IMR-90 (cell line): Measurements from ENCODE around the gene CEP128. TPM values are rescaled to one million over a fixed set of nuclear protein-coding genes. Genes with fewer than 3 reads are reported as not detected.

ENCODE experiments used
- ATAC-seq: fragments of 200-7000 bp; cut with Tn5 transposase; 2 replicates; pipeline ENCODE4 v1.9.1; 2020; ENCODE audit warnings: low read depth, mild to moderate bottlenecking, moderate library complexity
- BruUV-seq: library from RNA; stranded (reverse); fragments of 400-500 nt; replicated peaks from 2 replicates; lab custom pipeline; 2021; lab: Mats Ljungman, UMichigan
- CTCF ChIA-PET: fragments of 300-600 bp; formaldehyde crosslinking; extraction: SDS; loops from one replicate; lab custom pipeline; 2021; ENCODE audit warnings: antibody characterized with exemption; lab: Yijun Ruan, JAX
- POLR2A ChIA-PET: fragments of 300-600 bp; sonication (Branson Sonifier 250); formaldehyde crosslinking; loops from one replicate; lab custom pipeline; 2022; ENCODE audit warnings: antibody characterized with exemption; ENCODE audit not compliant: unreplicated experiment; lab: Charles Lee
- DNase-seq: peaks from one replicate; pipeline ENCODE4 v3.0.0; 2013
- H2AFZ ChIP-seq: replicated peaks from 2 replicates; pipeline ENCODE3; 2013; ENCODE audit warnings: low read length, mild to moderate bottlenecking; ENCODE audit not compliant: poor library complexity
- H2AK5ac ChIP-seq: 2 replicates; pipeline ENCODE4 v1.6.1; 2013; ENCODE audit warnings: low read depth, low read length, inconsistent platforms
- H2AK9ac ChIP-seq: replicated peaks from 2 replicates; pipeline ENCODE3; 2013; ENCODE audit warnings: mild to moderate bottlenecking, low read depth, low read length, moderate library complexity; ENCODE audit not compliant: poor library complexity
- H2BK120ac ChIP-seq: 2 replicates; pipeline ENCODE4 v1.6.1; 2013; ENCODE audit warnings: low read depth, low read length, inconsistent platforms
- H2BK15ac ChIP-seq: 3 replicates; pipeline ENCODE4 v1.6.1; 2013; ENCODE audit warnings: low read depth, low read length, inconsistent platforms
- H2BK20ac ChIP-seq: 2 replicates; pipeline ENCODE4 v1.6.1; 2013; ENCODE audit warnings: low read depth, mild to moderate bottlenecking, inconsistent platforms, low read length, moderate library complexity
- H2BK5ac ChIP-seq: 2 replicates; pipeline ENCODE4 v1.6.1; 2013; ENCODE audit warnings: mild to moderate bottlenecking, low read depth, low read length, inconsistent platforms; ENCODE audit not compliant: poor library complexity, severe bottlenecking
- H3K14ac ChIP-seq: replicated peaks from 2 replicates; pipeline ENCODE4 v1.6.1; 2013; ENCODE audit warnings: low read depth, low read length, inconsistent platforms
- H3K18ac ChIP-seq: 2 replicates; pipeline ENCODE4 v1.6.1; 2013; ENCODE audit warnings: low read depth, low read length, control low read depth
- H3K23ac ChIP-seq: 2 replicates; pipeline ENCODE4 v1.6.1; 2013; ENCODE audit warnings: low read depth, low read length, inconsistent platforms
- H3K27ac ChIP-seq: 2 replicates; pipeline ENCODE4 v1.5.1; 2013; ENCODE audit warnings: mild to moderate bottlenecking, control low read depth, low read length; ENCODE audit not compliant: insufficient read depth
- H3K27me3 ChIP-seq: 2 replicates; pipeline ENCODE4 v1.6.1; 2013; ENCODE audit warnings: low read length; ENCODE audit not compliant: control insufficient read depth, insufficient read depth
- H3K36me3 ChIP-seq: 2 replicates; pipeline ENCODE4 v1.6.1; 2013; ENCODE audit warnings: low read length, mixed read lengths; ENCODE audit not compliant: control insufficient read depth, insufficient read depth
- H3K4ac ChIP-seq: 2 replicates; pipeline ENCODE4 v1.6.1; 2013; ENCODE audit warnings: low read depth, low read length, inconsistent platforms
- H3K4me1 ChIP-seq: 2 replicates; pipeline ENCODE4 v1.6.1; 2013; ENCODE audit warnings: low read length, mixed read lengths; ENCODE audit not compliant: control insufficient read depth, insufficient read depth
- H3K4me2 ChIP-seq: 2 replicates; pipeline ENCODE4 v1.6.1; 2013; ENCODE audit warnings: low read depth, mild to moderate bottlenecking, control low read depth, low read length, moderate library complexity
- H3K4me3 ChIP-seq: 2 replicates; pipeline ENCODE4 v1.5.1; 2013; ENCODE audit warnings: low read depth, mild to moderate bottlenecking, control low read depth, low read length, moderate library complexity; ENCODE audit not compliant: insufficient read depth
- H3K56ac ChIP-seq: 2 replicates; pipeline ENCODE4 v1.6.1; 2013; ENCODE audit warnings: low read length, inconsistent platforms; ENCODE audit not compliant: insufficient read depth; ENCODE audit errors: extremely low read depth
- H3K79me1 ChIP-seq, 2 experiments: 2 replicates each; pipeline ENCODE4 v1.6.1; 2013; ENCODE audit warnings: low read length in 2 of 2, inconsistent platforms in 1 of 2, low read depth in 1 of 2
- H3K9ac ChIP-seq: 2 replicates; pipeline ENCODE4 v1.6.1; 2013; ENCODE audit warnings: low read depth, low read length, control low read depth
- H3K9me1 ChIP-seq: 2 replicates; pipeline ENCODE4 v1.6.1; 2013; ENCODE audit warnings: low read length, inconsistent platforms; ENCODE audit not compliant: insufficient read depth
- H3K9me3 ChIP-seq: 2 replicates; pipeline ENCODE4 v1.6.1; 2013; ENCODE audit warnings: low read length; ENCODE audit not compliant: control insufficient read depth, insufficient read depth
- H4K20me1 ChIP-seq: 2 replicates; pipeline ENCODE4 v1.6.1; 2013; ENCODE audit warnings: low read length, inconsistent platforms; ENCODE audit not compliant: insufficient read depth
- H4K5ac ChIP-seq: 2 replicates; pipeline ENCODE4 v1.6.1; 2013; ENCODE audit warnings: mild to moderate bottlenecking, low read depth, low read length, control low read depth
- H4K8ac ChIP-seq, 2 experiments: 2 replicates each; pipeline ENCODE4 v1.6.1; 2013; ENCODE audit warnings: low read depth in 2 of 2, low read length in 2 of 2, control low read depth in 1 of 2, inconsistent platforms in 1 of 2
- H4K91ac ChIP-seq: 2 replicates; pipeline ENCODE4 v1.6.1; 2013; ENCODE audit warnings: low read depth, low read length, inconsistent platforms; ENCODE audit not compliant: insufficient read depth
- CHD1 ChIP-seq: IDR thresholded peaks from 2 replicates; pipeline ENCODE4 v1.6.1; 2012; ENCODE audit warnings: low read depth, low read length, improper control_type of control experiment
- CTCF ChIP-seq: conservative IDR thresholded peaks from 2 replicates; pipeline ENCODE4 v1.5.1; 2012; ENCODE audit warnings: mild to moderate bottlenecking, low read depth, low read length, improper control_type of control experiment
- ELK1 ChIP-seq: fragments of 150-350 bp; IDR thresholded peaks from 2 replicates; pipeline ENCODE4 v1.6.1; 2016; ENCODE audit warnings: low read depth, mild to moderate bottlenecking, low read length, moderate library complexity, borderline replicate concordance
- FOS ChIP-seq: fragments of 150-350 bp; IDR thresholded peaks from 2 replicates; pipeline ENCODE4 v1.6.1; 2016; ENCODE audit warnings: low read depth, low read length
- MAFK ChIP-seq: IDR thresholded peaks from 2 replicates; pipeline ENCODE4 v1.6.1; 2012; ENCODE audit warnings: low read depth, low read length, improper control_type of control experiment
- MAZ ChIP-seq: IDR thresholded peaks from 2 replicates; pipeline ENCODE4 v1.6.1; 2012; ENCODE audit warnings: low read depth, mild to moderate bottlenecking, low read length, improper control_type of control experiment, moderate library complexity, borderline replicate concordance
- NFE2L2 ChIP-seq: fragments of 150-350 bp; IDR thresholded peaks from 2 replicates; pipeline ENCODE4 v1.6.1; 2016; ENCODE audit warnings: low read depth, mild to moderate bottlenecking, low read length
- POLR2A ChIP-seq: IDR thresholded peaks from 2 replicates; pipeline ENCODE4 v1.6.1; 2012; ENCODE audit warnings: mild to moderate bottlenecking, low read depth, low read length
- USF2 ChIP-seq: fragments of 150-350 bp; IDR thresholded peaks from 2 replicates; pipeline ENCODE4 v1.6.1; 2017; ENCODE audit warnings: mild to moderate bottlenecking, antibody characterized with exemption, low read length, low read depth
- WGBS, 2 experiments: methylation state at CpG; one replicate each; pipeline versions ENCODE4 v1.1.5 to v1.1.7; 2013; ENCODE audit warnings: missing lambda C conversion rate in 2 of 2; ENCODE audit not compliant: insufficient read length in 1 of 2; ENCODE audit errors: extremely low coverage in 2 of 2; 5-methylcytosine and 5-hydroxymethylcytosine counted together
- dilution Hi-C: fragments of 300-500 bp; cut with HindIII; formaldehyde crosslinking; loops from one replicate; pipeline ENCODE4 v1.14.3; 2018; ENCODE audit warnings: low sequenced_read_pairs; ENCODE audit not compliant: unreplicated experiment
- in situ Hi-C: fragments of 300-500 bp; cut with MboI; formaldehyde crosslinking; loops from 3 replicates; pipeline ENCODE4 v1.14.3; 2019; ENCODE audit warnings: low sequenced_read_pairs, inconsistent platforms, mixed read lengths
- intact Hi-C: fragments of 100-400 bp; cut with micrococcal nuclease; formaldehyde crosslinking; loops from 2 replicates; pipeline ENCODE4 v1.10.0; 2022
- polyA plus RNA-seq, 3 experiments: library from polyadenylated mRNA; depleted of rRNA; stranded (reverse); fragments of >200 nt; gene quantifications; 2 replicates each; pipeline ENCODE4 v1.2.3, GENCODE V29; 2012; ENCODE audit warnings: low replicate concordance in 1 of 3
- total RNA-seq: library from RNA; depleted of rRNA; stranded (reverse); fragments of >200 nt; gene quantifications from 2 replicates; pipeline ENCODE4 v1.2.3, GENCODE V29; 2012

CEP128 gene
- total and polyA plus RNA-seq, 2 of the 4 experiments (the other 2 are of a cell fraction), result 1.9 to 5.7 TPM

GRCh38 chr14:80658733-80659132 is 282.8 kb downstream of the CEP128 start:
- H3K4ac ChIP-seq, result peak overlapping the region; percentile 25; the same call in 1 of the 2 replicates
- H3K56ac ChIP-seq, result no peak overlapping the region
- H3K14ac ChIP-seq, result no peak overlapping the region
- H3K4me1 ChIP-seq, result peaks cover 2% of the 10 kb centered on the region; the same call in 1 of the 2 replicates
- intact Hi-C loops (no loop called here), dilution Hi-C loops (no loop called here), in situ Hi-C loops (no loop called here)
- no peak overlapping the region for H3K27ac ChIP-seq
- no peaks in the 10 kb centered on the region for H4K20me1 ChIP-seq
- H2AK5ac ChIP-seq, result no peak overlapping the region
- POLR2A ChIA-PET, result no interaction called here
- no peak overlapping the region for H3K23ac ChIP-seq
- H3K4me3 ChIP-seq, result no peak overlapping the region
- H3K4me2 ChIP-seq, result no peak overlapping the region
- TF ChIP-seq USF2 (no peak), CHD1 (no peak), MAFK (no peak), CTCF (no peak), ELK1 (no peak), POLR2A (no peak), NFE2L2 (no peak), FOS (no peak), MAZ (no peak)
- H3K9me1 ChIP-seq, result 0 out of 2 replicates have a peak, but pooled peaks cover 3% of the 10 kb centered on the region
- CTCF ChIA-PET, result no interaction called here
- H2BK5ac ChIP-seq, result no peak overlapping the region
- 0 out of 2 replicates have a peak overlapping the region, but pooled peaks have one; percentile 32 for H2BK120ac ChIP-seq
- no peak overlapping the region for H2AFZ ChIP-seq
- no peak overlapping the region for H3K9ac ChIP-seq
- no peak overlapping the region for H3K18ac ChIP-seq
- H3K79me1 ChIP-seq, result 0 out of 4 replicates have a peak, but pooled peaks cover 2 to 3% of the 10 kb centered on the region in 2 experiments
- H2AK9ac ChIP-seq, result no peak overlapping the region
- H2BK15ac ChIP-seq, result peak overlapping the region; percentile 6; the same call in 1 of the 3 replicates
- WGBS, 2 experiments, result no CpG with 5 or more reads among the region's 1 CpG
- no TSS peak for BruUV-seq
- no peak overlapping the region for H4K5ac ChIP-seq
- H3K27me3 ChIP-seq, result no peaks in the 10 kb centered on the region
- DNase-seq (no peak), ATAC-seq (no peak)
- no peak overlapping the region for H2BK20ac ChIP-seq
- H4K91ac ChIP-seq, result no peak overlapping the region
- no peak overlapping the region for H4K8ac ChIP-seq
- no peaks in the 10 kb centered on the region for H3K9me3 ChIP-seq
- no peaks in the 10 kb centered on the region for H3K36me3 ChIP-seq
